NCI-H2227 treated with DMSO at 0.1 percent for 48 hours (cell line): ENCODE results near the gene USP37.

ENCODE experiments used
- DNase-seq: peaks from one replicate; lab custom pipeline; 2025; lab: John Stamatoyannopoulos, UW

Gene USP37

GRCh38 chr2:218429911-218430692, 138.0 kb downstream of the USP37 start:
- DNase-seq, result no peak

- DNase-seq, result no peak
Measured at GRCh38 chr2:218428846-218429558, 139.1 kb downstream of the USP37 start.

GRCh38 chr2:218427741-218428140, 140.4 kb downstream of the USP37 start:
- DNase-seq, result no peak

GRCh38 chr2:218425531-218425930, 142.6 kb downstream of the USP37 start:
- DNase-seq, result no peak

GRCh38 chr2:218423584-218423983, 144.6 kb downstream of the USP37 start:
- no peak for DNase-seq

GRCh38 chr2:218422403-218423086, 145.6 kb downstream of the USP37 start:
- no peak for DNase-seq

- no peak for DNase-seq
Measured at GRCh38 chr2:218421027-218421426, 147.1 kb downstream of the USP37 start.

- no peak for DNase-seq
Measured at GRCh38 chr2:218419630-218420216, 148.4 kb downstream of the USP37 start.

- DNase-seq, result no peak
Measured at GRCh38 chr2:218418717-218419458, 149.3 kb downstream of the USP37 start, which contains the start of gene VIL1. VIL1 (plus strand) TSS chr2:218419123; CDS start chr2:218423779, 4,656 bp downstream.

- no peak for DNase-seq
Measured at GRCh38 chr2:218418321-218418716, 149.8 kb downstream of the USP37 start.

- no peak for DNase-seq
Measured at GRCh38 chr2:218407717-218408116, 160.4 kb downstream of the USP37 start.

GRCh38 chr2:218406949-218407618, 161.1 kb downstream of the USP37 start:
- DNase-seq, result peak; percentile 86

- DNase-seq, result peak; percentile 95
Measured at GRCh38 chr2:218406209-218406948, 161.8 kb downstream of the USP37 start.

GRCh38 chr2:218405746-218406208, 162.4 kb downstream of the USP37 start:
- DNase-seq, result peak; percentile 69

- DNase-seq, result no peak
Measured at GRCh38 chr2:218405086-218405745, 162.9 kb downstream of the USP37 start.

- DNase-seq, result no peak
Measured at GRCh38 chr2:218404351-218405085, 163.6 kb downstream of the USP37 start.

GRCh38 chr2:218403810-218404209, 164.3 kb downstream of the USP37 start:
- DNase-seq, result no peak

- DNase-seq, result no peak
Measured at GRCh38 chr2:218402911-218403411, 165.2 kb downstream of the USP37 start.

GRCh38 chr2:218402491-218402901, 165.7 kb downstream of the USP37 start:
- DNase-seq, result no peak
